Epithelial cell of proximal tubule (primary cell): Measurements from ENCODE around the gene HCRT. TPM values are rescaled to one million over a fixed set of nuclear protein-coding genes. Genes with fewer than 3 reads are reported as not detected.

Experiments used
- DNase-seq: peaks from one replicate; pipeline ENCODE4 v3.0.0-alpha.2; 2011; ENCODE audit warnings: low read depth
- H3K4me3 ChIP-seq: 2 replicates; pipeline ENCODE4 v1.5.1; 2011; ENCODE audit warnings: low read depth, mild to moderate bottlenecking, low read length
- CTCF ChIP-seq: conservative IDR thresholded peaks from 2 replicates; pipeline ENCODE4 v1.5.1; 2012; ENCODE audit warnings: low read depth, mild to moderate bottlenecking, low read length
- total RNA-seq: library from RNA; depleted of rRNA; stranded (reverse); fragments of >200 nt; gene quantifications from 2 replicates; pipeline ENCODE4 v1.2.3, GENCODE V29; 2015

The HCRT gene
- total RNA-seq, 1 donor from 2014 or later, result not detected

- H3K4me3 ChIP-seq, result no peak overlapping the region
- TF ChIP-seq CTCF, result no peak
- no peak for DNase-seq
Measured at GRCh38 chr17:42179335-42179734, 5.9 kb downstream of the HCRT start.

- no peak for TF ChIP-seq CTCF
- no peak for DNase-seq
- no peak overlapping the region for H3K4me3 ChIP-seq
Measured at GRCh38 chr17:42178817-42179216, 6.4 kb downstream of the HCRT start.

- no peak for DNase-seq
- H3K4me3 ChIP-seq, result no peak overlapping the region
- no peak for TF ChIP-seq CTCF
Measured at GRCh38 chr17:42177684-42178083, 7.6 kb downstream of the HCRT start.

GRCh38 chr17:42174126-42174783 is 11.0 kb downstream of the HCRT start:
- no peak for DNase-seq
- H3K4me3 ChIP-seq, result no peak overlapping the region
- TF ChIP-seq CTCF, result no peak

- no peak for TF ChIP-seq CTCF
- H3K4me3 ChIP-seq, result no peak overlapping the region
- no peak for DNase-seq
Measured at GRCh38 chr17:42171831-42172230, 13.4 kb downstream of the HCRT start.

- no peak for DNase-seq
- no peak overlapping the region for H3K4me3 ChIP-seq
- no peak for TF ChIP-seq CTCF
Measured at GRCh38 chr17:42169351-42169750, 15.9 kb downstream of the HCRT start.

- no peak for DNase-seq
- no peak overlapping the region for H3K4me3 ChIP-seq
- TF ChIP-seq CTCF, result no peak
Measured at GRCh38 chr17:42167807-42168206, 17.4 kb downstream of the HCRT start.
